SK-N-SH (cell line): ENCODE data around the gene GALNTL6. TPM values are rescaled to one million over a fixed set of nuclear protein-coding genes. Genes with fewer than 3 reads are reported as not detected.

Source experiments
- CTCF ChIA-PET: fragments of 300-600, 350-600 bp; formaldehyde crosslinking; extraction: SDS; loops from one replicate; lab custom pipeline; 2021; lab: Yijun Ruan, JAX
- POLR2A ChIA-PET: fragments of 350-600 bp; sonication (Branson Sonifier 250); formaldehyde crosslinking; extraction: SDS; loops from one replicate; lab custom pipeline; 2020; ENCODE audit warnings: antibody characterized with exemption, inconsistent platforms; lab: Yijun Ruan, JAX
- DNase-seq: peaks from one replicate; pipeline ENCODE4 v3.0.0; 2012
- H2AFZ ChIP-seq: fragments of 200-600 bp; sonication (generic); 2 replicates; pipeline ENCODE4 v1.8.1; 2016; ENCODE audit warnings: antibody characterized with exemption, mild to moderate bottlenecking, low read depth
- H3F3A ChIP-seq: fragments of 200-600 bp; sonication (generic); replicated peaks from 2 replicates; pipeline ENCODE3; 2016; ENCODE audit warnings: antibody characterized with exemption, mild to moderate bottlenecking; ENCODE audit not compliant: insufficient read depth
- H3K27ac ChIP-seq, 2 experiments: fragments of 200-500 bp in 1 of 2; fragments of 200-600 bp in 1 of 2; sonication (Bioruptor generic) in 1 of 2; sonication (generic), shearing (Covaris generic) in 1 of 2; 2 replicates each; pipeline versions ENCODE4 v1.5.1 to v1.6.1; 2014 to 2016; ENCODE audit warnings: low read depth in 2 of 2, inconsistent platforms in 1 of 2, low read length in 1 of 2, mild to moderate bottlenecking in 1 of 2, mixed read lengths in 1 of 2
- H3K27me3 ChIP-seq: fragments of 200-600 bp; sonication (generic), shearing (Covaris generic); 2 replicates; pipeline ENCODE4 v1.6.1; 2016; ENCODE audit warnings: mixed run types; ENCODE audit not compliant: insufficient read depth
- H3K36me3 ChIP-seq, 2 experiments: fragments of 200-500 bp in 1 of 2; fragments of 200-600 bp in 1 of 2; sonication (Bioruptor generic) in 1 of 2; sonication (generic) in 1 of 2; replicated peaks in 1 of 2; 2 replicates each; pipeline versions ENCODE3 to v1.5.1; 2014 to 2016; ENCODE audit warnings: low read length in 1 of 2, mild to moderate bottlenecking in 1 of 2; ENCODE audit not compliant: insufficient read depth in 2 of 2, control insufficient read depth in 1 of 2
- H3K4me1 ChIP-seq, 2 experiments: fragments of 200-500 bp in 1 of 2; fragments of 200-600 bp in 1 of 2; sonication (Bioruptor generic) in 1 of 2; sonication (generic), shearing (Covaris generic) in 1 of 2; 2 replicates each; pipeline versions ENCODE4 v1.5.1 to v1.6.1; 2014 to 2016; ENCODE audit warnings: low read depth in 1 of 2, low read length in 1 of 2, mixed run types in 1 of 2; ENCODE audit not compliant: insufficient read depth in 2 of 2, control insufficient read depth in 1 of 2
- H3K4me2 ChIP-seq: fragments of 200-600 bp; sonication (generic), shearing (Covaris generic); 2 replicates; pipeline ENCODE4 v1.6.1; 2017; ENCODE audit warnings: mixed run types
- H3K4me3 ChIP-seq, 2 experiments: fragments of 200-500 bp in 1 of 2; fragments of 200-600 bp in 1 of 2; sonication (Bioruptor generic) in 1 of 2; sonication (generic), shearing (Covaris generic) in 1 of 2; 2 replicates each; pipeline versions ENCODE4 v1.5.1 to v1.8.1; 2014 to 2016; ENCODE audit warnings: low read depth in 2 of 2, inconsistent platforms in 1 of 2, low read length in 1 of 2, mild to moderate bottlenecking in 1 of 2, mixed read lengths in 1 of 2, moderate library complexity in 1 of 2
- H3K79me2 ChIP-seq: fragments of 200-600 bp; sonication (generic); 2 replicates; pipeline ENCODE4 v1.8.1; 2017; ENCODE audit warnings: mild to moderate bottlenecking; ENCODE audit not compliant: insufficient read depth
- H3K9ac ChIP-seq: fragments of 200-600 bp; sonication (generic); 2 replicates; pipeline ENCODE4 v1.6.1; 2017; ENCODE audit warnings: mixed run types
- H3K9me2 ChIP-seq: fragments of 200-600 bp; sonication (generic); 2 replicates; pipeline ENCODE4 v1.6.1; 2017; ENCODE audit warnings: mixed run types
- H3K9me3 ChIP-seq: fragments of 200-600 bp; sonication (generic); 2 replicates; pipeline ENCODE4 v1.6.1; 2017; ENCODE audit warnings: mixed run types, mild to moderate bottlenecking, moderate library complexity
- H4K20me1 ChIP-seq: fragments of 200-600 bp; sonication (generic); 2 replicates; pipeline ENCODE4 v1.6.1; 2017; ENCODE audit warnings: mild to moderate bottlenecking, mixed run types; ENCODE audit not compliant: insufficient read depth
- CHD2 ChIP-seq: fragments of 150-350 bp; IDR thresholded peaks from 2 replicates; pipeline ENCODE4 v1.6.1; 2018; ENCODE audit warnings: low read length; ENCODE audit not compliant: partially characterized antibody
- CTCF ChIP-seq: fragments of 200-600 bp; sonication (generic); IDR thresholded peaks from 2 replicates; pipeline ENCODE4 v1.6.1; 2017; ENCODE audit warnings: antibody characterized with exemption, mild to moderate bottlenecking, moderate library complexity
- EP300 ChIP-seq, 2 experiments: IDR thresholded peaks; 2 replicates each; pipeline versions ENCODE4 v1.4.0 to v1.6.1; 2012; ENCODE audit warnings: borderline replicate concordance in 1 of 2, low read depth in 1 of 2, low read length in 1 of 2
- FOXJ3 ChIP-seq: sonication (generic); formaldehyde crosslinking; IDR thresholded peaks from 2 replicates; pipeline ENCODE4 v1.5.1; 2020; ENCODE audit warnings: mild to moderate bottlenecking, missing genetic modification reagents
- FOXM1 ChIP-seq: IDR thresholded peaks from 2 replicates; pipeline ENCODE4 v1.4.0; 2012; ENCODE audit warnings: low read depth, mild to moderate bottlenecking
- JUND ChIP-seq: IDR thresholded peaks from 2 replicates; pipeline ENCODE4 v1.4.0; 2012
- MAX ChIP-seq: IDR thresholded peaks from 2 replicates; pipeline ENCODE4 v1.4.0; 2012; ENCODE audit warnings: low read depth
- MEF2A ChIP-seq: IDR thresholded peaks from 2 replicates; pipeline ENCODE4 v1.4.0; 2012; ENCODE audit warnings: low read depth, borderline replicate concordance
- MXI1 ChIP-seq: IDR thresholded peaks from 2 replicates; pipeline ENCODE4 v1.6.1; 2012; ENCODE audit warnings: mild to moderate bottlenecking, low read depth, low read length, improper control_type of control experiment
- NRF1 ChIP-seq: IDR thresholded peaks from 2 replicates; pipeline ENCODE4 v1.6.1; 2012; ENCODE audit warnings: low read depth, mild to moderate bottlenecking, low read length
- PBX3 ChIP-seq: IDR thresholded peaks from 2 replicates; pipeline ENCODE4; 2012
- POLR2AphosphoS5 ChIP-seq: IDR thresholded peaks from 2 replicates; pipeline ENCODE4 v1.6.1; 2012; ENCODE audit warnings: low read depth, low read length
- RFX5 ChIP-seq: IDR thresholded peaks from 2 replicates; pipeline ENCODE4 v1.6.1; 2012; ENCODE audit warnings: mild to moderate bottlenecking, improper control_type of control experiment, low read length
- RXRA ChIP-seq: IDR thresholded peaks from 2 replicates; pipeline ENCODE4 v1.4.0; 2012; ENCODE audit warnings: low read depth, mild to moderate bottlenecking, borderline replicate concordance
- SIN3A ChIP-seq: IDR thresholded peaks from 2 replicates; pipeline ENCODE4 v1.6.1; 2012; ENCODE audit warnings: low read depth, mild to moderate bottlenecking, low read length, moderate library complexity, borderline replicate concordance
- TAF1 ChIP-seq: IDR thresholded peaks from 2 replicates; pipeline ENCODE4 v1.6.1; 2012; ENCODE audit warnings: low read depth, mild to moderate bottlenecking, low read length, moderate library complexity, borderline replicate concordance
- TCF12 ChIP-seq: IDR thresholded peaks from 2 replicates; pipeline ENCODE4 v1.4.0; 2012
- USF1 ChIP-seq: IDR thresholded peaks from 2 replicates; pipeline ENCODE4 v1.4.0; 2012; ENCODE audit warnings: low read depth, borderline replicate concordance
- USF2 ChIP-seq: fragments of 150-350 bp; IDR thresholded peaks from 2 replicates; pipeline ENCODE4 v1.6.1; 2017; ENCODE audit warnings: antibody characterized with exemption, low read length, low read depth, borderline replicate concordance
- YY1 ChIP-seq: IDR thresholded peaks from 2 replicates; pipeline ENCODE4 v1.4.0; 2012; ENCODE audit warnings: low read depth, mild to moderate bottlenecking
- WGBS: methylation state at CpG from one replicate; pipeline ENCODE4 v1.1.6; 2017; ENCODE audit warnings: low lambda C conversion rate; 5-methylcytosine and 5-hydroxymethylcytosine counted together
- polyA plus RNA-seq, 3 experiments: library from polyadenylated mRNA; depleted of rRNA; stranded (reverse); fragments of >200 nt; gene quantifications; 2 replicates each; pipeline ENCODE4 v1.2.3, GENCODE V29; 2012

Gene GALNTL6
- polyA plus RNA-seq, 1 of the 3 experiments (the other 2 are of a cell fraction): 0.07 TPM

GRCh38 chr4:172124656-172125308, 311.6 kb downstream of the GALNTL6 start:
- H2AFZ ChIP-seq: no peak overlapping the region
- DNase-seq: no peak
- TF ChIP-seq MXI1: no peak
- no peak for TF ChIP-seq EP300 (IDR thresholded peaks at IDR 0.05; ENCODE audit: borderline replicate concordance in 1 of 2, low read depth in 1 of 2, low read length in 1 of 2)
- no peak for TF ChIP-seq RFX5
- TF ChIP-seq MEF2A: no peak
- no peak for TF ChIP-seq USF2
- TF ChIP-seq USF1: no peak
- no peak for TF ChIP-seq POLR2AphosphoS5
- TF ChIP-seq PBX3: no peak
- no peak for TF ChIP-seq FOXJ3 (CRISPR knock-in tag)
- no peak for TF ChIP-seq SIN3A
- no peak for TF ChIP-seq FOXM1
- no peak for TF ChIP-seq NRF1
- no peak for TF ChIP-seq TCF12
- TF ChIP-seq MAX: no peak
- TF ChIP-seq RXRA: no peak
- no peak for TF ChIP-seq CHD2
- no peak for TF ChIP-seq YY1
- TF ChIP-seq CTCF: no peak
- TF ChIP-seq TAF1: no peak
- TF ChIP-seq JUND: no peak
- TF ChIP-seq, all 33 proteins: peak for 0
- H3K4me1 ChIP-seq: no peaks in the 10 kb centered on the region; a peak in 1 of 4 replicates
- H3K27ac ChIP-seq: no peak overlapping the region
- H3K27me3 ChIP-seq: no peaks in the 10 kb centered on the region
- H3K79me2 ChIP-seq: no peaks in the 10 kb centered on the region
- H3K9me2 ChIP-seq: no peaks in the 10 kb centered on the region
- no peak overlapping the region for H3K9ac ChIP-seq
- no peaks in the 10 kb centered on the region for H4K20me1 ChIP-seq
- no peaks in the 10 kb centered on the region for H3K36me3 ChIP-seq
- no peak overlapping the region for H3K4me2 ChIP-seq
- H3K9me3 ChIP-seq: no peaks in the 10 kb centered on the region
- no peak overlapping the region for H3K4me3 ChIP-seq
- H3F3A ChIP-seq: no peaks in the 10 kb centered on the region
- ChIA-PET POLR2A (no interaction called here), CTCF (no interaction called here)
- WGBS: 67% methylated on average over 1 of the region's 1 CpG
